ENCODE measurements around the gene PPM1D.
"Not testable (repeated sequence)": the region's sequence is repeated elsewhere in the genome, so short reads cannot be mapped to it uniquely, and the experiment has no call there.

Gene PPM1D

GRCh38 chr17:60594170-60594569, 5.8 kb upstream of the PPM1D start:
- not testable (repeated sequence) for DNase-seq

- DNase-seq, result no peak
Measured at GRCh38 chr17:60594734-60595133, 5.3 kb upstream of the PPM1D start.

GRCh38 chr17:60597297-60597696, 2.7 kb upstream of the PPM1D start:
- DNase-seq, result no peak

- no peak for DNase-seq
Measured at GRCh38 chr17:60598001-60598736, 1.8 kb upstream of the PPM1D start.

GRCh38 chr17:60599220-60599619, 773 bp upstream of the PPM1D start:
- no peak for DNase-seq

- DNase-seq, result no peak
Measured at GRCh38 chr17:60600490-60601446, 775 bp downstream of the PPM1D start.

- DNase-seq, result no peak
Measured at GRCh38 chr17:60601447-60602384, 1.7 kb downstream of the PPM1D start.

GRCh38 chr17:60602385-60602742, 2.4 kb downstream of the PPM1D start:
- DNase-seq, result no peak

- no peak for DNase-seq
Measured at GRCh38 chr17:60602871-60603270, 2.9 kb downstream of the PPM1D start.

- DNase-seq, result not testable (repeated sequence)
Measured at GRCh38 chr17:60603477-60603876, 3.5 kb downstream of the PPM1D start.

GRCh38 chr17:60604686-60605334, 4.8 kb downstream of the PPM1D start:
- no peak for DNase-seq

- no peak for DNase-seq
Measured at GRCh38 chr17:60606036-60606435, 6.0 kb downstream of the PPM1D start.

GRCh38 chr17:60610473-60610872, 10.5 kb downstream of the PPM1D start:
- no peak for DNase-seq

- not testable (repeated sequence) for DNase-seq
Measured at GRCh38 chr17:60611321-60611720, 11.3 kb downstream of the PPM1D start.

GRCh38 chr17:60613325-60613724, 13.3 kb downstream of the PPM1D start:
- DNase-seq, result no peak

GRCh38 chr17:60613796-60614195, 13.8 kb downstream of the PPM1D start:
- not testable (repeated sequence) for DNase-seq

GRCh38 chr17:60614247-60614646, 14.3 kb downstream of the PPM1D start:
- DNase-seq, result not testable (repeated sequence)

GRCh38 chr17:60615108-60615507, 15.1 kb downstream of the PPM1D start:
- DNase-seq, result no peak

- DNase-seq, result no peak
Measured at GRCh38 chr17:60615840-60616239, 15.8 kb downstream of the PPM1D start.

- DNase-seq, result no peak
Measured at GRCh38 chr17:60618080-60618479, 18.1 kb downstream of the PPM1D start.

GRCh38 chr17:60618854-60619526, 19.0 kb downstream of the PPM1D start:
- no peak for DNase-seq

- no peak for DNase-seq
Measured at GRCh38 chr17:60622961-60623360, 23.0 kb downstream of the PPM1D start.

Measured in cortex of kidney (tissue), 1 donor.